Kidney (tissue), 14 donors: ENCODE data around the gene NEMP1. TPM values are rescaled to one million over a fixed set of nuclear protein-coding genes. Genes with fewer than 3 reads are reported as not detected.

Experiments used
- DNase-seq, 5 donors: peaks; one replicate each; pipeline ENCODE4 v3.0.0-alpha.2; 2013 to 2020
- FAIRE-seq: peaks from 2 replicates; lab custom pipeline; 2012; peaks lifted over from hg19 to GRCh38; lab: Jason Lieb, UNC
- H3K27ac ChIP-seq, 2 donors: one replicate each; pipeline ENCODE4 v1.7.0; 2013; ENCODE audit warnings: low read depth in 2 of 2, low read length in 2 of 2, inconsistent platforms in 1 of 2
- H3K27me3 ChIP-seq: one replicate; pipeline ENCODE4 v1.7.1; 2013; ENCODE audit warnings: low read length, inconsistent platforms; ENCODE audit not compliant: control insufficient read depth, insufficient read depth
- H3K36me3 ChIP-seq, 3 donors: one replicate each; pipeline versions ENCODE4 v1.7.0 to v1.7.1; 2013; ENCODE audit warnings: low read length in 3 of 3, control low read depth in 1 of 3, inconsistent platforms in 1 of 3; ENCODE audit not compliant: insufficient read depth in 3 of 3, control insufficient read depth in 2 of 3
- H3K4me1 ChIP-seq, 3 donors: one replicate each; pipeline versions ENCODE4 v1.7.0 to v1.7.1; 2013; ENCODE audit warnings: low read length in 3 of 3, inconsistent platforms in 1 of 3, low read depth in 1 of 3; ENCODE audit not compliant: control insufficient read depth in 2 of 3, insufficient read depth in 2 of 3
- H3K4me3 ChIP-seq, 3 donors: one replicate each; pipeline versions ENCODE4 v1.7.0 to v1.8.1; 2013; ENCODE audit warnings: low read length in 3 of 3, control low read depth in 1 of 3, inconsistent platforms in 1 of 3
- H3K9ac ChIP-seq, 3 donors: one replicate each; pipeline versions ENCODE4 v1.7.0 to v1.7.1; 2013; ENCODE audit warnings: low read length in 3 of 3, control low read depth in 1 of 3, inconsistent platforms in 1 of 3
- H3K9me3 ChIP-seq, 3 donors: one replicate each; pipeline versions ENCODE4 v1.7.0 to v1.7.1; 2013; ENCODE audit warnings: low read length in 3 of 3, control low read depth in 1 of 3, inconsistent platforms in 1 of 3; ENCODE audit not compliant: control insufficient read depth in 2 of 3, insufficient read depth in 1 of 3
- CTCF ChIP-seq: IDR thresholded peaks from 3 replicates; pipeline ENCODE4 v1.5.1; 2012; ENCODE audit warnings: mild to moderate bottlenecking, moderate library complexity, borderline replicate concordance; ENCODE audit not compliant: insufficient read depth; ENCODE audit errors: extremely low read depth
- intact Hi-C: fragments of 100-400 bp; cut with DNase I; formaldehyde crosslinking; loops from one replicate; pipeline ENCODE4 v1.11.1; 2022
- polyA plus RNA-seq: library from polyadenylated mRNA; stranded (reverse); fragments of 350-450 nt; fragmentation: Illumina TruSeq; extraction: RNeasy Lipid Tissue Mini Kit (QIAGEN cat#74804); gene quantifications from one replicate; pipeline ENCODE4 v1.2.3, GENCODE V29; 2014; ENCODE audit warnings: low read depth, low replicate concordance; ENCODE audit not compliant: insufficient read depth
- total RNA-seq: library from RNA; stranded (reverse); fragmentation: NEBNext Ultra II Directional; extraction: Animal tissue kit (Norgen Biotek cat#: 25700); gene quantifications from one replicate; pipeline ENCODE4 v1.2.1, GENCODE V29; 2021
- donor health status: control.
- donor health status: control.
- donor health status: control.
- donor health status: control.
- donor health status: control.
- donor health status: DM: yes; HTN: yes; CAD: no.
- donor health status: Normal renal cell carcinoma (clear cell type).

NEMP1 gene
- total and polyA plus RNA-seq, 2 donors from 2014 or later = 2.1 to 10.3 TPM

GRCh38 chr12:57039016-57039798 is 39.4 kb downstream of the NEMP1 start:
- Histone ChIP-seq H3K4me1 (no peaks in the 10 kb centered on the region), H3K4me3 (no peak overlapping the region), H3K27ac (no peak overlapping the region), H3K27me3 (no peaks in the 10 kb centered on the region), H3K9me3 (no peaks in the 10 kb centered on the region), H3K9ac (no peak overlapping the region), H3K36me3 (no peaks in the 10 kb centered on the region)
- DNase-seq (no peak), FAIRE-seq (no peak)
- intact Hi-C loops = no loop called here
- no peak for TF ChIP-seq CTCF

GRCh38 chr12:57037264-57037663 is 41.3 kb downstream of the NEMP1 start:
- Histone ChIP-seq H3K9me3 (no peaks in the 10 kb centered on the region), H3K36me3 (no peaks in the 10 kb centered on the region), H3K9ac (no peak overlapping the region), H3K4me1 (no peaks in the 10 kb centered on the region), H3K4me3 (no peak overlapping the region), H3K27me3 (no peaks in the 10 kb centered on the region), H3K27ac (no peak overlapping the region)
- FAIRE-seq (no peak), DNase-seq (no peak)
- TF ChIP-seq CTCF = no peak
- intact Hi-C loops = no loop called here

GRCh38 chr12:57033431-57033830 is 45.2 kb downstream of the NEMP1 start:
- Histone ChIP-seq H3K27me3 (no peaks in the 10 kb centered on the region), H3K36me3 (no peaks in the 10 kb centered on the region), H3K9me3 (no peaks in the 10 kb centered on the region), H3K4me1 (no peaks in the 10 kb centered on the region), H3K4me3 (no peak overlapping the region), H3K27ac (no peak overlapping the region), H3K9ac (no peak overlapping the region)
- DNase-seq (no peak), FAIRE-seq (no peak)
- intact Hi-C loops = no loop called here
- TF ChIP-seq CTCF = no peak
